ENCODE results near the gene MPND. TPM values are rescaled to one million over a fixed set of nuclear protein-coding genes. Genes with fewer than 3 reads are reported as not detected.

MPND gene
- total RNA-seq, 3 donors from 2014 or later: 6.1 to 7.7 (median 7.5) TPM

DNA sequence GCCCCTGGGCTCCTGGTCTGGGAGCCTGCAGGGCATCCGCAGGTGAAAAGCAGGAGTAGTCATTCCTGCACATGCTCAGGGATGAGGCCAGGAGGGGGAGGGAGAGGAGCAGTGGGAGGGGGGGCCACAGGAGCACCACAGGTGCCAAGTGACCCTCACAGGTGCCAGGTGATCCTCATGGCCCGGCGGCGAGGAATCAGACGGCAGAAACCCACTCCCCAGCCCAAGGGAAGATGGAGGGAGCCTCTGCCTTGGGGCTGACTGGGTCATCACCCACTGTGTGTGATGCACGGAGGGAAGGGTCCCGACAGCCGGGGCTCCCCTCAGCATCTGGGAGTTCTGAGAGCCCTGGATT, 29.6 kb downstream of the MPND start:
- peaks cover 46 to 85% of the 10 kb centered on the region in 2 donors for H3K4me1 ChIP-seq
- intact Hi-C loops (cut with DNase I; ENCODE audit: low total_unique reads): no loop called here
- TF ChIP-seq POLR2A (IDR thresholded peaks at IDR 0.05): no peak
- TF ChIP-seq POLR2AphosphoS5 (IDR thresholded peaks at IDR 0.05): no peak
- TF ChIP-seq, protein P1, sequence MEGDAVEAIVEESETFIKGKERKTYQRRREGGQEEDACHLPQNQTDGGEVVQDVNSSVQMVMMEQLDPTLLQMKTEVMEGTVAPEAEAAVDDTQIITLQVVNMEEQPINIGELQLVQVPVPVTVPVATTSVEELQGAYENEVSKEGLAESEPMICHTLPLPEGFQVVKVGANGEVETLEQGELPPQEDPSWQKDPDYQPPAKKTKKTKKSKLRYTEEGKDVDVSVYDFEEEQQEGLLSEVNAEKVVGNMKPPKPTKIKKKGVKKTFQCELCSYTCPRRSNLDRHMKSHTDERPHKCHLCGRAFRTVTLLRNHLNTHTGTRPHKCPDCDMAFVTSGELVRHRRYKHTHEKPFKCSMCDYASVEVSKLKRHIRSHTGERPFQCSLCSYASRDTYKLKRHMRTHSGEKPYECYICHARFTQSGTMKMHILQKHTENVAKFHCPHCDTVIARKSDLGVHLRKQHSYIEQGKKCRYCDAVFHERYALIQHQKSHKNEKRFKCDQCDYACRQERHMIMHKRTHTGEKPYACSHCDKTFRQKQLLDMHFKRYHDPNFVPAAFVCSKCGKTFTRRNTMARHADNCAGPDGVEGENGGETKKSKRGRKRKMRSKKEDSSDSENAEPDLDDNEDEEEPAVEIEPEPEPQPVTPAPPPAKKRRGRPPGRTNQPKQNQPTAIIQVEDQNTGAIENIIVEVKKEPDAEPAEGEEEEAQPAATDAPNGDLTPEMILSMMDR (IDR thresholded peaks at IDR 0.05): no peak
- H3K27me3 ChIP-seq: no peaks in the 10 kb centered on the region
- no peaks in the 10 kb centered on the region for H3K36me3 ChIP-seq
- peak overlapping the region; percentile 88 to 93 for H3K27ac ChIP-seq
- no peaks in the 10 kb centered on the region for H3K9me3 ChIP-seq
- no peak for DNase-seq (ENCODE audit: low spot score in 2 of 2)
- H3K4me3 ChIP-seq: no peak overlapping the region

DNA sequence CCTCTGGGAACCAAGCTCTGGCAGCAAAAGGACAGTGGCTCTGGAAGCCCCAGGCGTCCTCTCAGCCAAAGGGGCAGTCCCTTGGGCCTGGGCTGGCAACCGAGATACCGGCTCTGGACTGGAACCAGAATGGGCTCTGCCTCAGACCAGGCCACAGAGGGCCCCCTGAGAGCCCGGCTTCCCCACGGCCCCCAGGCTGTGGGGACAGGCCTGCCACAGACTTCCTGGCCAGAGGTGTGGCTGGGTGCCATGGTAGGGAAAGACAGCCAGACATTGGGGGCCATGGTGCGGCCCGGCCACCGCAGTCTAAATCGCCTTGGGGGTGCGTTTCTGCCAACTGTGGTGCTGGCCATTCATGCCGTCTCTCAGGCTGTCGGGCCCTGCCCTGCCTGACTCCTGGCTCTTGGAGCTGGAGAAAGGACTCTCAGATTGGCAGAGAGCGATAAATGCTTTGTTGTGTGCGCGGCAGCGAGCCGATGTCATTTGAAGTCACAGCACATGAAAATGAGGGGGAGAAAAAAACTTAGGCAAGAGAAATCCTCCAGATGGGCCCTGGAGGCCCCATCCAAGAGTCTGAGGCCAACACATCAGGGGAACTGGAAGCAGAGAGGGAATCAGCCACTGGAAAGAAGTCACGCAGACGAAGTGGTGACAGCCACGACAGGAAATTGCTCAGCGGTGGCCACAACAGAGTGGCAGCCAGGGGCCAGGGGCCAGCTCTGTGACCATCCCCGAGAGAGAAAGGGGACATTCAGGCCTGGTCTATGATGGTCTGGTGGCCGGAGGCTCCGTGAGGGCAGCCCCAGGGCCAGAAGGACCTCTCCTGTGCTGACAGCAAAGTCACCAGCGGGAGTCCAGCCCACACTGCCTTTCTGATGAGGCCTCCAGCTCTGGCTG, 30.5 kb downstream of the MPND start:
- Histone ChIP-seq H3K27me3 (no peaks in the 10 kb centered on the region), H3K9me3 (no peaks in the 10 kb centered on the region), H3K36me3 (no peaks in the 10 kb centered on the region), H3K4me1 (peaks cover 37 to 80% of the 10 kb centered on the region in 2 donors), H3K27ac (peak overlapping the region; percentile 88 to 93), H3K4me3 (peak overlapping the region in 1 of 3 donors; percentile 26)
- no peak for TF ChIP-seq POLR2A (IDR thresholded peaks at IDR 0.05)
- intact Hi-C loops (cut with DNase I; ENCODE audit: low total_unique reads): no loop called here
- no peak for DNase-seq (ENCODE audit: low spot score in 2 of 2)

DNA sequence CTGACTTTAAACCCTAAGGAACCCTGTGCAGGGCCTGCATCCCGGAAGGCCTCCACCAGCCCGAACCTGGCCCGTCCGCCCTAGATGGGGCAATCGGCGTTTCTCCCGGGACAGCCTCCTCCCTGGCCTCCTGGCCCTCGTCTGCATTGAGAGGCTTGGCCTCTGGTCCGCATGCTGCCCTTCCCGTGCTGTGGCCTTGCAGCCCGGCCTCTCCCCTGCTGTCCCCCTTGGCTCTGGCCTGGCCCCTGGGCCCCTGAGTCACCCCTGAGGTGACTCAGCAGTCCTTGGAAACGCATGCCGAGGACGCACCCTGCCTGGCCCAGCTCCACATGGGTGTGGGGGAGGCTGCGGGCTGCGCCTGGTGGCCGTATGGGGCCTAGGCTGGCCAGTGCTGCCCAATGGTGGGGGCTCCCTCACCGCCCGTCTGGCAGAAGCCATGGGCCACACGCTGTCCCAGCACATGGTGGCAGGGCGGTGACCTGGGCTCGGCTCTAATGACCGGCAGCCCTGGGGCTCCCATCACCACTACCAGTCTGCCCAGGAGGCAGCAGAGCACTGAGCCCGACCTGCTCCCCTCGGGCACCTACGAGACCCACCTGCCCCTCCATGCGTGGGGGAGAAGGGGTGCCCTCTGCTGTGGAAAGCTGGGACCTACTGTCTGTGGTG, 31.3 kb downstream of the MPND start:
- intact Hi-C loops (cut with DNase I; ENCODE audit: low total_unique reads): no loop called here
- Histone ChIP-seq H3K36me3 (no peaks in the 10 kb centered on the region), H3K27ac (peak overlapping the region; percentile 88 to 93), H3K27me3 (no peaks in the 10 kb centered on the region), H3K9me3 (no peaks in the 10 kb centered on the region), H3K4me1 (peaks cover 34 to 83% of the 10 kb centered on the region in 2 donors), H3K4me3 (peak overlapping the region in 1 of 3 donors; percentile 26)
- no peak for DNase-seq (ENCODE audit: low spot score in 2 of 2)
- TF ChIP-seq POLR2AphosphoS5 (IDR thresholded peaks at IDR 0.05) (peak in 2 of 3 donors; percentile 43 to 88), POLR2A (IDR thresholded peaks at IDR 0.05) (no peak)
- TF ChIP-seq, protein P1 (IDR thresholded peaks at IDR 0.05): no peak

DNA sequence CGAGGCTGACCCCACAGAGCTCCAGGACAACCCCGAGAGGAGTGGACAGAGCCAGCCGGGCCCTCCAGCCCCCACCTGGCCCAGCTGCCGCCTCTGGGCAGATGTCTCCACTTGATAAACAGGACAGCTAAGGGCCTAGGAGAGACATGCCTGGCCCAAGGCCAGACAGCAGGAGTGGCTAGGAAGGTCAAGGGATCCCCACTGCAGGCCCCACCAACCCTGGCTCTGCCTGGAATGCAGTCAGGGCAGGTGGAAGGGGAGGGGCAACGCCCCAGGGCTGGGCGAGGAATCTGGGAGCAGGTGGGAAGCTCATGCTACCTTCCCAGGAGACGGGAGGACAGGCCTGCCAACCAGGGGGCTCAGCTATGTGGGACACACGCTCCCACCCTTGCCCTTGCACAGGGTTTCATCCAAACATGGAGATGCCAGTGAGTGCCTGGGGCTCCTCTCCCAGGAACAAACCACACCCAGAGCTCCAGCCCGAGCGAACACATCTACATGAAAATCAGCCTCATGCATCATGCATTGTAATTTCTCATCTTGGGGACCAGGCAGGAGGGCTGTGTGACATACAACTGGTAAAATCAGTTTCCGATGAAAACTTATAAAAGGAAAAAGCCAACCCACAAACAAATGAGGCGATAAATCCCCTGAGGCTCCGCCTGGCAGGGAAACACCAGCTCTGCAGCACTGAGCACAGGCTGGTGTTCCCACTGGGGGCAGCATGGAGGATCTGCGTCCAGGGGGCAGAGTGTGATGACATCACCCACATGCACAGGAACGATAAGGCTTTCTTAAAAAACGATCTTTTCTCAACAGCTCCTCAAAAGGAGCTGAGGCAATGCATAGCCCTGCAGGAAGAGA, 32.0 kb downstream of the MPND start:
- Histone ChIP-seq H3K36me3 (no peaks in the 10 kb centered on the region), H3K4me1 (peaks cover 32 to 80% of the 10 kb centered on the region in 2 donors), H3K27ac (peak overlapping the region; percentile 88 to 93), H3K27me3 (no peaks in the 10 kb centered on the region), H3K4me3 (peak overlapping the region in 1 of 3 donors; percentile 26), H3K9me3 (no peaks in the 10 kb centered on the region)
- DNase-seq (ENCODE audit: low spot score in 2 of 2): peak in 1 of 2 donors; percentile 77
- intact Hi-C loops (cut with DNase I; ENCODE audit: low total_unique reads): no loop called here
- no peak for TF ChIP-seq POLR2A (IDR thresholded peaks at IDR 0.05)

DNA sequence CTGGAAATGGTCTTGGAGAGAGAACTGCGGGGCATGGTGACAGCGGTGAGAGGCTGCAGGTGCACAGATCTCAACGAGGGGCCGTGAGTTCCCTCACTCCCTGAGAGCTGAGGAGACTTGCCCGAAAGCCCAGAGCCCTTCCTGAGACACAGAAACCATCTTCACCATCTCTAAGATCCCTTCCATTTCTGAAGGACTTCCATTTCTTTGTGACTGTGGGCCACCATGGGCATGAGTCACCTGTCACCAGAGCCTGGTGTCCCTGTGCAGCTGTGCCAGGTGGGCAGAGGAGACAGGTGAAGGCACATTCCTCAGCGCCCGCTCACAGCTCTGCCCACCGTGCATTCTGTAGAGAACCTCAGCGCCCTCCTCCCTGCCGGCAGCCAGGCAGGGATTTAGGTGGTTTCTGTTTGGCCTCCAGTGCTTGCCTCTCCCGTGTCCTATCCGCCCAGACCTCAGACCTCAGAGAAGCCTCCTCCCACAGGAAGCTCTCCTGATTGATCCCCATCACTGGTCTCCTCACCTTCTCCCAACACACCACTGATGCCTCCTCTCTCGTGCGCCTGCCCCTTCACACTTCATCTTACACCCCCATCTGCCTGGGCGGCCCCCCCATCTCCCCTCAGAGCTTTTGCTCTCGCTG, 32.8 kb downstream of the MPND start:
- Histone ChIP-seq H3K9me3 (no peaks in the 10 kb centered on the region), H3K4me3 (no peak overlapping the region), H3K27me3 (no peaks in the 10 kb centered on the region), H3K36me3 (no peaks in the 10 kb centered on the region), H3K27ac (peak overlapping the region; percentile 80 to 88), H3K4me1 (peaks cover 33 to 73% of the 10 kb centered on the region in 2 donors)
- no peak for TF ChIP-seq POLR2AphosphoS5 (IDR thresholded peaks at IDR 0.05)
- TF ChIP-seq, protein P1 (IDR thresholded peaks at IDR 0.05): no peak
- TF ChIP-seq POLR2A (IDR thresholded peaks at IDR 0.05): no peak
- no peak for DNase-seq (ENCODE audit: low spot score in 2 of 2)
- intact Hi-C loops (cut with DNase I; ENCODE audit: low total_unique reads): no loop called here
